GM13976 (cell line): ENCODE results near the gene THOC5.
A peak's percentile ranks its signal among the peaks of the same experiment; 100 is the strongest.

Experiments
- DNase-seq: peaks from one replicate; pipeline ENCODE4 v3.0.0; 2012; ENCODE audit warnings: low spot score
- in situ Hi-C: fragments of 300-500 bp; cut with MboI; formaldehyde crosslinking; loops from one replicate; pipeline ENCODE4 v1.12.0; 2022; ENCODE audit warnings: low sequenced_read_pairs, mixed read lengths, inconsistent platforms; ENCODE audit not compliant: unreplicated experiment
- TF ChIP-seq, protein P1 (sequence below): IDR thresholded peaks from 2 replicates; pipeline ENCODE4 v1.5.1; 2012; ENCODE audit warnings: borderline replicate concordance, mild to moderate bottlenecking; ENCODE audit not compliant: insufficient read depth; ENCODE audit errors: extremely low read depth, missing control alignments, control extremely low read depth

Gene THOC5

DNA sequence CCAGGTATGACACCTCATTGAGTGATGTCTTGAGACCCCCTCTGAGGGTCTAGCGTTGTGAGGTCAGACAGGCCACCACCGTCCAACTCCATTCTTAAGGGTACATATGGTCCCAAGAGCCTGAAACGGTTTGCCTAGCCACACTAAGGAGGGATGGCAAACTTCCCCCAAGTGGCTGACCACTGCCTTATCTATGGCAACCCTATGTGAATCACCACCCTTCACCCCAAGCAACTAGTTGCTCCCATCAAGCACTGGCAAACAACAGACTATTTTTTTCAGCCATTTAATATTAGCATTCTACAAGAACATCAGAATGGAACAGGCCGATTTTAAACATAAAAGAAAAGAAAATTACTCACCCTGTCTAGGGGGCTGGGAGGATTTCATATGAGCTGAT, 22.8 kb downstream of the THOC5 start:
- TF ChIP-seq, protein P1, sequence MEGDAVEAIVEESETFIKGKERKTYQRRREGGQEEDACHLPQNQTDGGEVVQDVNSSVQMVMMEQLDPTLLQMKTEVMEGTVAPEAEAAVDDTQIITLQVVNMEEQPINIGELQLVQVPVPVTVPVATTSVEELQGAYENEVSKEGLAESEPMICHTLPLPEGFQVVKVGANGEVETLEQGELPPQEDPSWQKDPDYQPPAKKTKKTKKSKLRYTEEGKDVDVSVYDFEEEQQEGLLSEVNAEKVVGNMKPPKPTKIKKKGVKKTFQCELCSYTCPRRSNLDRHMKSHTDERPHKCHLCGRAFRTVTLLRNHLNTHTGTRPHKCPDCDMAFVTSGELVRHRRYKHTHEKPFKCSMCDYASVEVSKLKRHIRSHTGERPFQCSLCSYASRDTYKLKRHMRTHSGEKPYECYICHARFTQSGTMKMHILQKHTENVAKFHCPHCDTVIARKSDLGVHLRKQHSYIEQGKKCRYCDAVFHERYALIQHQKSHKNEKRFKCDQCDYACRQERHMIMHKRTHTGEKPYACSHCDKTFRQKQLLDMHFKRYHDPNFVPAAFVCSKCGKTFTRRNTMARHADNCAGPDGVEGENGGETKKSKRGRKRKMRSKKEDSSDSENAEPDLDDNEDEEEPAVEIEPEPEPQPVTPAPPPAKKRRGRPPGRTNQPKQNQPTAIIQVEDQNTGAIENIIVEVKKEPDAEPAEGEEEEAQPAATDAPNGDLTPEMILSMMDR: no peak
- in situ Hi-C loops: no loop called here
- DNase-seq: no peak

DNA sequence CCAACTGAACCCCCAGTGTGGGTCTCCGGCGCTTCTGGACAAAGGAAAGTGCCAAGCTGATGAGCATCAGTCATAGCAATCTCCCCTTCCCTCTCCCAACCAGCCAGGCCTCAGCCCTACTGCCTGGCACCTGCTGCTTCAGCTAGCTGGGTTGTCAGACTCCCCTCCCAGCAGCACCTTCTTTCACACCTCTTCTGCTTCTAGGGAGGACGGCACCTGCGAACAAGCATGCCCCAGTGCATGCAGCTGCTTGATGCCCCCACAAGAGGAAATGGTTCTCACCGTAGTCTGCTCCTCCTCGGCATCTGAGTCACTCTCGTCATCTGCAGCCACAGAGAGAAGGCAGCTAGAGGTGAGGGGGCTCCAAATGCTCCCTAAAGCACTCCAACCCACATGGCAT, 25.4 kb downstream of the THOC5 start:
- DNase-seq: no peak
- TF ChIP-seq, protein P1: no peak
- in situ Hi-C loops: no loop called here

DNA sequence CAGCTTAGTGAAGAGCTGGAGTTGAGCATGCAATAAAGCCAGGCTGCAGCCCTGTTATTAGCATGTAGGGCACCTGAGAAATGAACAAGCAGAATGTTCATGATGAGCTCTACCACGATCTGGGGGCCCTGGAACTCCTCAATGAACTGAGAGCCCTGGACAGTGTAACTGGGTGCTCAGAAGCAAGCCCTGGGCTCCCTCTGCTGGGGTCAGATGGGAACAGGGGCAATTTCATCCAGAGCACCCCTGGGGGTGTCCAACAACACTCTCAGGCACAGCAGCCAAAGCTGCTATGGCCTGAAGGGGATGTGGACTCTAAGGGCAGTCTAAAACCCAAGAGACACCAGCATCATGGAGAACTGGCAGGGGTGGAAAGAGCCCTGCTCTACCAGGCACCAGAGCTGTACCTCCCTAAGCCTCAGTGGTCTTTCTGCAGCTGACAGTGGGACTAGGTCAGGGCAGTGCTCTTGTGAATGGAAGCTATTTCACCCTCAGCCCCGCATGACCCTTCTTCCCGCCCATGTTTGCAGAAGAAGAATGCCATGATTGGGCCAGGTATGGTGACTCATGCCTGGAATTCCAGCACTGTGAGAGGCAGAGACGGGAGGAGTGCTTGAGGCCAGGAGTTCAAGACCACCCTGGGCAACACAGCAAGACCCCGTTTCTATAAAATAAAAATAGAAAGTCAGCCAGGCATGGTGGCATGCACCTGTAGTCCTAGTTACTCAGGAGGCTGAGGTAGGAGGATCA, 28.9 kb downstream of the THOC5 start:
- in situ Hi-C loops: no loop called here
- DNase-seq: peak; percentile 55
- TF ChIP-seq, protein P1: peak; percentile 37

DNA sequence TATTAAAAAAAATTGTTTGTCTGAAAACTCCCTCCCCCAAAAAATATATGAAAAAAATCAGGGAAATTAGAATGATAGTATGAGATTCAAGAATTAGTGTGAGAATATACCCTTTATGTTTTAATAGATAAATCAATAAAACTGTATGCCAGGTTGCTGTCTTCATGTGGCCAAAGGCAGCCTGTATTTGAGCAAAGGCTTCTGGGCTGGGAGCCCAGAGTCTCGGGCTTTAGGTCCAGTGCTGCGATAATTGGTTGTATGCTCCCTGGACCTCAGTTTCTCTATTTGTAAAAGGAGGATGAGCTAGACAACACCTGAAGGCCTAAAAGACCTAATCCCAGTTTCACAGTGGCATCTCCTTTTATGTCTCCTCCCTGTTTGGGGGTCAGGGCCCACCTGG, 29.8 kb downstream of the THOC5 start:
- no peak for DNase-seq
- TF ChIP-seq, protein P1: no peak
- in situ Hi-C loops: no loop called here

DNA sequence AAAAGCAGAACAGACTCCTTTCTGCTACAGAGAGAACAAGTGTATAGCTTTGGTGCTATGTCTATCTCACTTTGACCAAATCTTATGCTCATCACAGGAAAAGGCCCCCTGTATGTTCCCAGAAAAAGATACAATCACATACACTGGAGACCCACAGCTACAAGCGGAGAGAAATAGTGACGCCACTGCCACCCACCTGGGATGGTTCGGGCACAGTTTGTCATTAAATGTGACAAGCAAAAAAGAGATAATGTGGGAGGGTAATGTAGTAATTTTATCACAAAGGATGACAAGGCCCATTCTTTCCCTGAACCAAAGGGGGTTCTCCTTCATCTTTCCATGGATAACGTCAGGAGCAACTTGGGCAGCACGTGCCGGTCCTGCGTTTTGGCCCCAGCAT, 32.0 kb downstream of the THOC5 start:
- no peak for DNase-seq
- TF ChIP-seq, protein P1: no peak
- in situ Hi-C loops: no loop called here

DNA sequence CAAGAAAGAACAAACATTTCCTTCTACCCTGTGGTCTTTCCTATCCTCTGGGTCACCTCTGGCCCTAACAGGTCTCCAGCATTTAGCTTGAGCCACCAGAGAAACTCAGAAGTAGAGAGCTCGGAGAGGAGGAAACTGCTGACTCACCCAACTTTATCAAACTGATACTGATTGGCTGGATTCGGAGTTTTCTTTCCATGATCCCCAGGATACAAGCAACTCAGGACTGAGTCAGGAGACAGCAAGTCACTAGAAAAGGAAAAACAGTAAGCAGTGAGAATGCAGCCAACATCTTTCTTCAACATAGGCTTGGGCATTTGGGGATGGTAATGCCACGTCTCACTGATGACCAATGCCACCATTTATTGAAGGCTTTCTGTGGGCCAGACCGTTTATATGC, 32.7 kb downstream of the THOC5 start:
- DNase-seq: no peak
- in situ Hi-C loops: no loop called here
- TF ChIP-seq, protein P1: no peak
